ENCODE data around the gene TADA1.

TADA1 gene

GRCh38 chr1:166902279-166902678 is 26.2 kb upstream of the TADA1 start:
- in situ Hi-C loops (cut with MboI; ENCODE audit: low pct_unique_long_range_greater_than_20kb, low sequenced_read_pairs, unreplicated experiment) = loop anchor here (25.0 kb wide), 1 partner anchor 535 kb away; no protein-coding TSS in a partner anchor
- TF ChIP-seq CTCF (IDR thresholded peaks at IDR 0.05; ENCODE audit: extremely low read depth, insufficient read depth, missing control alignments) = no peak
- DNase-seq (ENCODE audit: low spot score) = no peak

GRCh38 chr1:166900987-166901386 is 24.9 kb upstream of the TADA1 start:
- no peak for TF ChIP-seq CTCF (IDR thresholded peaks at IDR 0.05; ENCODE audit: extremely low read depth, insufficient read depth, missing control alignments)
- DNase-seq (ENCODE audit: low spot score) = no peak
- in situ Hi-C loops (cut with MboI; ENCODE audit: low pct_unique_long_range_greater_than_20kb, low sequenced_read_pairs, unreplicated experiment) = loop anchor here (25.0 kb wide), 1 partner anchor 536 kb away; no protein-coding TSS in a partner anchor

GRCh38 chr1:166899769-166900168 is 23.7 kb upstream of the TADA1 start:
- TF ChIP-seq CTCF (IDR thresholded peaks at IDR 0.05; ENCODE audit: extremely low read depth, insufficient read depth, missing control alignments) = no peak
- in situ Hi-C loops (cut with MboI; ENCODE audit: low pct_unique_long_range_greater_than_20kb, low sequenced_read_pairs, unreplicated experiment) = loop anchor here (25.0 kb wide), 1 partner anchor 538 kb away; no protein-coding TSS in a partner anchor
- no peak for DNase-seq (ENCODE audit: low spot score)

GRCh38 chr1:166895766-166896165 is 19.7 kb upstream of the TADA1 start:
- DNase-seq (ENCODE audit: low spot score) = no peak
- in situ Hi-C loops (cut with MboI; ENCODE audit: low pct_unique_long_range_greater_than_20kb, low sequenced_read_pairs, unreplicated experiment) = no loop called here
- TF ChIP-seq CTCF (IDR thresholded peaks at IDR 0.05; ENCODE audit: extremely low read depth, insufficient read depth, missing control alignments) = no peak

- no peak for DNase-seq (ENCODE audit: low spot score)
- TF ChIP-seq CTCF (IDR thresholded peaks at IDR 0.05; ENCODE audit: extremely low read depth, insufficient read depth, missing control alignments) = no peak
- in situ Hi-C loops (cut with MboI; ENCODE audit: low pct_unique_long_range_greater_than_20kb, low sequenced_read_pairs, unreplicated experiment) = no loop called here
These were observed 13.7 kb upstream of the TADA1 start for GRCh38 chr1:166889776-166890175.

GRCh38 chr1:166888373-166889111 is 12.5 kb upstream of the TADA1 start:
- DNase-seq (ENCODE audit: low spot score) = no peak
- in situ Hi-C loops (cut with MboI; ENCODE audit: low pct_unique_long_range_greater_than_20kb, low sequenced_read_pairs, unreplicated experiment) = no loop called here
- TF ChIP-seq CTCF (IDR thresholded peaks at IDR 0.05; ENCODE audit: extremely low read depth, insufficient read depth, missing control alignments) = no peak

Measured in GM13977 (cell line).